Stimulated activated CD8-positive, alpha-beta memory T cell treated with anti-CD3 and anti-CD28 coated beads, Interleukin-4, amount 100 ng/mL, for 4 hours (primary cell): Measurements from ENCODE around the gene CNPY4.

Experiments
- DNase-seq, 2 donors: peaks; one replicate each; pipeline ENCODE4 v3.0.0-alpha.2; 2020; ENCODE audit warnings: low read depth in 2 of 2, low spot score in 1 of 2

Gene CNPY4

GRCh38 chr7:100119072-100119969 lies at the start of gene CNPY4, which contains the start of gene TAF6:
Gene CNPY4, plus strand, starts transcription at chr7:100119634. Its CDS starts 111 bp downstream, at chr7:100119745.
Gene TAF6, minus strand, starts transcription at chr7:100119358. Its CDS starts 5,149 bp downstream, at chr7:100114209.
- DNase-seq: peak; percentile 92

GRCh38 chr7:100069991-100070390 lies 49.4 kb upstream of the CNPY4 start:
- no peak for DNase-seq

- DNase-seq: no peak
Measured at GRCh38 chr7:100071018-100071723, 48.3 kb upstream of the CNPY4 start.

- no peak for DNase-seq
Measured at GRCh38 chr7:100072462-100072861, 47.0 kb upstream of the CNPY4 start.

- DNase-seq: no peak
Measured at GRCh38 chr7:100074841-100075240, 44.6 kb upstream of the CNPY4 start.

- DNase-seq: no peak
Measured at GRCh38 chr7:100075418-100075817, 44.0 kb upstream of the CNPY4 start.

- no peak for DNase-seq
Measured at GRCh38 chr7:100077205-100077604, 42.2 kb upstream of the CNPY4 start.

GRCh38 chr7:100079024-100079560 lies 40.3 kb upstream of the CNPY4 start:
- DNase-seq: no peak

- no peak for DNase-seq
Measured at GRCh38 chr7:100080907-100081534, 38.4 kb upstream of the CNPY4 start.

- DNase-seq: peak; percentile 93 to 96
Measured at GRCh38 chr7:100081535-100082102, 37.8 kb upstream of the CNPY4 start, which contains the start of gene ZNF3. Gene ZNF3, minus strand, starts transcription at chr7:100081723. Its CDS starts 4,366 bp downstream, at chr7:100077357.

GRCh38 chr7:100082978-100083377 lies 36.5 kb upstream of the CNPY4 start:
- no peak for DNase-seq

GRCh38 chr7:100085515-100085914 lies 33.9 kb upstream of the CNPY4 start:
- DNase-seq: no peak

GRCh38 chr7:100087055-100087750 lies 32.2 kb upstream of the CNPY4 start:
- DNase-seq: no peak

GRCh38 chr7:100088095-100088620 lies 31.3 kb upstream of the CNPY4 start:
- no peak for DNase-seq

GRCh38 chr7:100088621-100089457 lies 30.6 kb upstream of the CNPY4 start, which contains the start of gene COPS6:
Gene COPS6, plus strand, starts transcription at chr7:100088969. Its CDS starts 22 bp downstream, at chr7:100088991.
- DNase-seq: peak; percentile 64 to 75

- DNase-seq: no peak
Measured at GRCh38 chr7:100089458-100090196, 29.8 kb upstream of the CNPY4 start.

- no peak for DNase-seq
Measured at GRCh38 chr7:100090527-100091410, 28.7 kb upstream of the CNPY4 start.
